ENCODE data around the gene RGL2. TPM values are rescaled to one million over a fixed set of nuclear protein-coding genes. Genes with fewer than 3 reads are reported as not detected.
"Not testable (repeated sequence)": the region's sequence is repeated elsewhere in the genome, so short reads cannot be mapped to it uniquely, and the experiment has no call there.

The RGL2 gene
- total and polyA plus RNA-seq, 2 donors, result 44.0 to 77.5 TPM

GRCh38 chr6:33295621-33296369, 2.9 kb downstream of the RGL2 start:
- DNase-seq (ENCODE audit: extremely low spot score), result no peak
- H3K4me3 ChIP-seq (ENCODE audit: low read depth, low read length), result no peak overlapping the region
- no peaks in the 10 kb centered on the region for H3K36me3 ChIP-seq (ENCODE audit: insufficient read depth)
- 90% methylated on average over 15 of the region's 15 CpGs for WGBS
- no peaks in the 10 kb centered on the region for H3K4me1 ChIP-seq (ENCODE audit: insufficient read depth)
- no peak overlapping the region for H3K27ac ChIP-seq (ENCODE audit: low read depth)

- WGBS, result 54% methylated on average over 10 of the region's 10 CpGs
- H3K36me3 ChIP-seq (ENCODE audit: insufficient read depth), result no peaks in the 10 kb centered on the region
- no peaks in the 10 kb centered on the region for H3K4me1 ChIP-seq (ENCODE audit: insufficient read depth)
- H3K4me3 ChIP-seq (ENCODE audit: low read depth, low read length), result no peak overlapping the region
- no peak for DNase-seq (ENCODE audit: extremely low spot score)
- no peak overlapping the region for H3K27ac ChIP-seq (ENCODE audit: low read depth)
These were observed 4.5 kb downstream of the RGL2 start for GRCh38 chr6:33294086-33294823.

- no peaks in the 10 kb centered on the region for H3K36me3 ChIP-seq (ENCODE audit: insufficient read depth)
- no peak overlapping the region for H3K27ac ChIP-seq (ENCODE audit: low read depth)
- no peaks in the 10 kb centered on the region for H3K4me1 ChIP-seq (ENCODE audit: insufficient read depth)
- no peak overlapping the region for H3K4me3 ChIP-seq (ENCODE audit: low read depth, low read length)
- 88% methylated on average over 16 of the region's 16 CpGs for WGBS
- no peak for DNase-seq (ENCODE audit: extremely low spot score)
These were observed 5.6 kb downstream of the RGL2 start for GRCh38 chr6:33292996-33293682.

GRCh38 chr6:33290459-33290858, 8.3 kb downstream of the RGL2 start:
- DNase-seq (ENCODE audit: extremely low spot score), result no peak
- Histone ChIP-seq H3K27ac (ENCODE audit: low read depth) (no peak overlapping the region), H3K36me3 (ENCODE audit: insufficient read depth) (peaks cover 5% of the 10 kb centered on the region), H3K4me1 (ENCODE audit: insufficient read depth) (no peaks in the 10 kb centered on the region), H3K4me3 (ENCODE audit: low read depth, low read length) (no peak overlapping the region)
- 76% methylated on average over 7 of the region's 7 CpGs for WGBS

- H3K36me3 ChIP-seq (ENCODE audit: insufficient read depth), result peaks cover 5% of the 10 kb centered on the region
- no peak overlapping the region for H3K27ac ChIP-seq (ENCODE audit: low read depth)
- H3K4me3 ChIP-seq (ENCODE audit: low read depth, low read length), result peak overlapping the region; percentile 77
- WGBS, result 3% methylated on average over 14 of the region's 14 CpGs
- DNase-seq (ENCODE audit: extremely low spot score), result no peak
- no peaks in the 10 kb centered on the region for H3K4me1 ChIP-seq (ENCODE audit: insufficient read depth)
These were observed 8.9 kb downstream of the RGL2 start for GRCh38 chr6:33289784-33290315.

- H3K36me3 ChIP-seq (ENCODE audit: insufficient read depth), result peaks cover 5% of the 10 kb centered on the region
These were observed 9.6 kb downstream of the RGL2 start, which contains the start of the genes PFDN6 and WDR46 for GRCh38 chr6:33288921-33289783. PFDN6 (plus strand) TSS chr6:33289601; CDS start chr6:33289857, 256 bp downstream. WDR46 (minus strand) TSS chr6:33289239; CDS start chr6:33289170, 69 bp downstream.

GRCh38 chr6:33288141-33288920, 10.4 kb downstream of the RGL2 start:
- DNase-seq (ENCODE audit: extremely low spot score), result no peak
- peak overlapping the region; percentile 77 for H3K4me3 ChIP-seq (ENCODE audit: low read depth, low read length)
- H3K36me3 ChIP-seq (ENCODE audit: insufficient read depth), result peaks cover 5% of the 10 kb centered on the region
- WGBS, result 12% methylated on average over 21 of the region's 21 CpGs
- peak overlapping the region; percentile 14 for H3K27ac ChIP-seq (ENCODE audit: low read depth)
- no peaks in the 10 kb centered on the region for H3K4me1 ChIP-seq (ENCODE audit: insufficient read depth)

More at GRCh38 chr6:33288921-33289783, 9.6 kb downstream of the RGL2 start, which contains the start of the genes PFDN6 and WDR46:
- Histone ChIP-seq H3K4me3 (ENCODE audit: low read depth, low read length) (peak within 1 kb of the TSS; percentile 77), H3K27ac (ENCODE audit: low read depth) (peak within 1 kb of the TSS; percentile 14), H3K4me1 (ENCODE audit: insufficient read depth) (no peaks in the 10 kb centered on the region)
- WGBS, result under 1% methylated on average over 43 of the region's 43 CpGs
- peak; percentile 90 for DNase-seq (ENCODE audit: extremely low spot score)

- DNase-seq (ENCODE audit: extremely low spot score), result no peak
- Histone ChIP-seq H3K36me3 (ENCODE audit: insufficient read depth) (peaks cover 5% of the 10 kb centered on the region), H3K27ac (ENCODE audit: low read depth) (no peak overlapping the region), H3K4me1 (ENCODE audit: insufficient read depth) (no peaks in the 10 kb centered on the region), H3K4me3 (ENCODE audit: low read depth, low read length) (no peak overlapping the region)
- 93% methylated on average over 22 of the region's 22 CpGs for WGBS
These were observed 11.5 kb downstream of the RGL2 start for GRCh38 chr6:33286946-33287914.

GRCh38 chr6:33285214-33285613, 13.5 kb downstream of the RGL2 start:
- H3K4me3 ChIP-seq (ENCODE audit: low read depth, low read length); DNase-seq (ENCODE audit: extremely low spot score); H3K36me3 ChIP-seq (ENCODE audit: insufficient read depth); H3K4me1 ChIP-seq (ENCODE audit: insufficient read depth); H3K27ac ChIP-seq (ENCODE audit: low read depth): not testable (repeated sequence)
- WGBS, result 92% methylated on average over 4 of the region's 4 CpGs

GRCh38 chr6:33280539-33280938, 18.2 kb downstream of the RGL2 start:
- Histone ChIP-seq H3K36me3 (ENCODE audit: insufficient read depth) (no peaks in the 10 kb centered on the region), H3K27ac (ENCODE audit: low read depth) (no peak overlapping the region), H3K4me3 (ENCODE audit: low read depth, low read length) (no peak overlapping the region), H3K4me1 (ENCODE audit: insufficient read depth) (no peaks in the 10 kb centered on the region)
- DNase-seq (ENCODE audit: extremely low spot score), result no peak
- WGBS, result 88% methylated on average over 6 of the region's 6 CpGs

- no peak overlapping the region for H3K27ac ChIP-seq (ENCODE audit: low read depth)
- no peak for DNase-seq (ENCODE audit: extremely low spot score)
- no peaks in the 10 kb centered on the region for H3K4me1 ChIP-seq (ENCODE audit: insufficient read depth)
- 62% methylated on average over 5 of the region's 5 CpGs for WGBS
- no peaks in the 10 kb centered on the region for H3K36me3 ChIP-seq (ENCODE audit: insufficient read depth)
- H3K4me3 ChIP-seq (ENCODE audit: low read depth, low read length), result no peak overlapping the region
These were observed 18.7 kb downstream of the RGL2 start for GRCh38 chr6:33279971-33280511.

Data from urinary bladder (tissue), 4 donors.